GM12874 (cell line): ENCODE data around the gene MITD1.

ENCODE experiments used
- TF ChIP-seq, protein P1 (sequence below): IDR thresholded peaks from 2 replicates; pipeline ENCODE4 v1.5.1; 2011; ENCODE audit warnings: low read depth, mild to moderate bottlenecking, control low read depth, low read length, moderate library complexity; ENCODE audit not compliant: insufficient read depth

MITD1 gene

DNA sequence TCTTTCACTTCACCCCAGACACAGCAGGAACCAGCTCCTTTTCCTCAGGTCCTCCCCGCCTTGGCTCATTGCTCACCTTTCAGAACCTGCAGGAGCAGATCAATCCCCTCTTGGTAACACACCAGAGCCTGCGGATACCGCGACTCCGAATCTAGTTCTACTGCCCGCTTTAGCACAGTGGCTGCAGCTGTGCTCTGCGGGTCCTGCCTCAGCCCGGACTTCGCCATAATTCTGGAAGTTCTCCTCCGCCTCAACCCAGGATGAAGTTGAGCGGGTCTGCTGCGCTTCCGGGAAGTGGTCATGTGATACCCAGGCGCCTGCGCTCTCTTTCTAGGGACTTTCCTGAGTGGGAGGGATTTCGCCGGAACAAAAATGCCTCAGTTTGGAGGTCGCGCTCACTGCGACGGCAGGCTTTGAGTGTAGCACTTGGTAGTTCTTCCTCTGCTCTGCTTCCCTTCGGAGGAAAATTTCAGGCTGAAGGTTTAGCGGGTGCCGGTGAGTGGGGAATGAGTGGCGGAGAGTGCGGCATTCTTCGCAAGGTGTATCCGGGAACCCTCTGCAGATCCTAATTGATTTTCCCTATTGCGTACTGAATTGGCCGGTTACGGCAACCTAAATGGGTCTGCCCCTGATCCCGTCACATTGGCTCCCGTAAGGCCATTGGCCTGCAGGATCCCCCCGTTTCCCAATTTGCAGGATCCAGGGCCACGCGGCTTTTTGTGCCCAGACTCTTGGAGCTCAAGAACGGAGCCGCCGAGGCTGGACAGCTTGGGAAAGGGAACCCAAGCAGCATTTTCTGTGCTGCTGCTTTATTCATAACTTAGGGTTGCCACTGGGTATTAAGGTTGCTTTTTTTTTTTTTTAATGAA, at the start of gene MITD1, which contains the start of gene MRPL30:
Gene MITD1, minus strand, starts transcription at position 304 of the 869 bp plus-strand sequence. Its CDS starts 77 bp downstream, at position 227.
Gene MRPL30, plus strand, starts transcription at position 430 of the 869 bp plus-strand sequence. CDS start 5,020 bp downstream, outside the sequence.
- TF ChIP-seq, protein P1, sequence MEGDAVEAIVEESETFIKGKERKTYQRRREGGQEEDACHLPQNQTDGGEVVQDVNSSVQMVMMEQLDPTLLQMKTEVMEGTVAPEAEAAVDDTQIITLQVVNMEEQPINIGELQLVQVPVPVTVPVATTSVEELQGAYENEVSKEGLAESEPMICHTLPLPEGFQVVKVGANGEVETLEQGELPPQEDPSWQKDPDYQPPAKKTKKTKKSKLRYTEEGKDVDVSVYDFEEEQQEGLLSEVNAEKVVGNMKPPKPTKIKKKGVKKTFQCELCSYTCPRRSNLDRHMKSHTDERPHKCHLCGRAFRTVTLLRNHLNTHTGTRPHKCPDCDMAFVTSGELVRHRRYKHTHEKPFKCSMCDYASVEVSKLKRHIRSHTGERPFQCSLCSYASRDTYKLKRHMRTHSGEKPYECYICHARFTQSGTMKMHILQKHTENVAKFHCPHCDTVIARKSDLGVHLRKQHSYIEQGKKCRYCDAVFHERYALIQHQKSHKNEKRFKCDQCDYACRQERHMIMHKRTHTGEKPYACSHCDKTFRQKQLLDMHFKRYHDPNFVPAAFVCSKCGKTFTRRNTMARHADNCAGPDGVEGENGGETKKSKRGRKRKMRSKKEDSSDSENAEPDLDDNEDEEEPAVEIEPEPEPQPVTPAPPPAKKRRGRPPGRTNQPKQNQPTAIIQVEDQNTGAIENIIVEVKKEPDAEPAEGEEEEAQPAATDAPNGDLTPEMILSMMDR, result no peak

DNA sequence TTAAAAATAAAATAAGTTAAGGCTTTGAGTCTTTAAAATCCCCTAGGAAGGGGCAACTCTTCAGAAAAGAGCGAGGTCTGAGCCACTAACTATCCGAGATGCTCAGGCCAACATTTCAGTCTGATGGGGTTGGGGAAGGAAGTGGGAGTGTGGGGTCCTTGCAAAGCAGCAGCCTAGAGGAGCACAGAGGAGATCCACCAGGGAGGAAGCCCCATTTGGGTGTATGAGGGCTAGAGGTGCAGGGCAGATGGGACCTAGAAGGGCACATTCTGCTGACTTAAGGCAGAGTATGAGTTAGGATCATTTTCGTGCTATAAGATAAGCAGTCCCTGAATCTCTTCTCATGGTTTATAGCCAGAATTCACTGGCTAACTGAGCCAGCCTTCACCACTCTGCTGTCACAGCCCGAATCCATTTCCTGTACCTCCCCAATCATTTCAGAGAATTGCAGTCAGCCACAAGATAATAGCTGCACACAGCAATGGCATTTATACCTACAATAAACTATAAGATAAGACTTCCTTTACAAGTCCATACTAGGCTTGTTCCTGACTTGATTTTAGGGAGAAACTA, 37.2 kb upstream of the MITD1 start:
- TF ChIP-seq, protein P1, result no peak

DNA sequence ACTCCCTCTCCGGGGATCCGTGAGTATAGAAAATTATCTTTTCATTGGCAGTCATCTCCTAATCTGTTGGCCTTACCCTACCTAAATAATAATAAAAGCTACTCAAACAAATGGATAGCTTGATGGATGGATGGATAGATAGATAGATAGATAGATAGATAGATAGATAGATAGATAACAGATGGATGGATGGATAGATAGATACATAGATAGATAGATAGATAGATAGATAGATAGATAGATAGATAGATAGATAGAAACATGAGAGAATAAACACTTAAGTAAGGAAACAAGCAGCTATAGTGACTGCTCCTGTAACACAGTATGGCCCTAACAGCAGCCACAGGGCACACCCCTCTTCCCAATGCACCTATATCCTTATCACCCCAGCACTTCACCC, 35.2 kb upstream of the MITD1 start:
- TF ChIP-seq, protein P1, result no peak

DNA sequence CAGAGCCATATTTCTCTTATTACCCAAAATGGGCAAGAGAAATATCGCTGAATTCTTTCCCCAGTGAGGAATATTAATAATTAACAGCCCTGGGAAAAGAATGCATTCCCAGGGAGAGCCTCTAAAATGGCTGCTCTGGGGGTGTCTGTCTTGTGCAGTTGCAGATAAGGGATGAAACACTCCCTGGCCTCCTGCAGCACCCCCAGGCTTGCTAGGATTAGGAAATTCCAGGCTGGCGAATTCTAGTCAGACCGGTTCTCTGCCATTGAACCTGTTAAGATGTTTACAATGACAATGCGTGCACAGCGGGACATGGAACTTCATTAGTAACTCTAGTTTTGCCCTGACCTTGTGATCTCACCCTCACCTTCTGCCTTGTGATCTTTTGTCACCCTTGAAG, 24.6 kb upstream of the MITD1 start:
- TF ChIP-seq, protein P1, result no peak

DNA sequence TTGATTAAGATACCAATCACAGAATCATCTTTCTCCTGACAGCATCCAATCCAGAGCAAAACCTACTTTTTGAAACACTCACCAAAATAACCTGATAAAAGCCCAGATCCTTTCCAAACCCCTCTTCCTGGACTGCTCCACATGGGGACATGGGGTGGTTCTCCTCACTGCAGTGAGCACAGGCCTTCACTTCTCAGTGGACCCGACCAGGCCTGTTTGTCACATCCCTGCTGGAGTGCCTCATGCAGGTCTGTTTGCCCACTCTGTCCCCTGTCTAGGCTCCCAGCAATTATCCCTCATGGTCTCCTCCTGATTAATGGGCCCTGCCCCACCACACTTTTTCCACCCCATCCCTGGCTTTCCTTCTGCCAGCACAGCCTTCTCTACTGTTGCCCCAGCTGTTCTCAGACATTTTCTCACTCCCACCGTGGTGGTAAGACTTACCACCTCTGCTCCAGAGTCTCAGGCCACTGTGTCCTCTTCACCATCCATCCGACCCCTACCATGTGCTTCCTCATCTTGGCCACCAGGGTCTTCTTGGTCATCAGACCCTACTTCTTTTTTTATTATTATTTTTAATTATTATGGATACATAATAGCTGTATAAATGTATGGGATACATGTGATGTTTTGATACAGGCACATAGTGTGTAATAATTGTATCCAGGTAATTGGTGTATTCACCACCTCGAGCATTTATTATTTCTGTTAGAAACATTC, 21.3 kb upstream of the MITD1 start:
- TF ChIP-seq, protein P1, result no peak

DNA sequence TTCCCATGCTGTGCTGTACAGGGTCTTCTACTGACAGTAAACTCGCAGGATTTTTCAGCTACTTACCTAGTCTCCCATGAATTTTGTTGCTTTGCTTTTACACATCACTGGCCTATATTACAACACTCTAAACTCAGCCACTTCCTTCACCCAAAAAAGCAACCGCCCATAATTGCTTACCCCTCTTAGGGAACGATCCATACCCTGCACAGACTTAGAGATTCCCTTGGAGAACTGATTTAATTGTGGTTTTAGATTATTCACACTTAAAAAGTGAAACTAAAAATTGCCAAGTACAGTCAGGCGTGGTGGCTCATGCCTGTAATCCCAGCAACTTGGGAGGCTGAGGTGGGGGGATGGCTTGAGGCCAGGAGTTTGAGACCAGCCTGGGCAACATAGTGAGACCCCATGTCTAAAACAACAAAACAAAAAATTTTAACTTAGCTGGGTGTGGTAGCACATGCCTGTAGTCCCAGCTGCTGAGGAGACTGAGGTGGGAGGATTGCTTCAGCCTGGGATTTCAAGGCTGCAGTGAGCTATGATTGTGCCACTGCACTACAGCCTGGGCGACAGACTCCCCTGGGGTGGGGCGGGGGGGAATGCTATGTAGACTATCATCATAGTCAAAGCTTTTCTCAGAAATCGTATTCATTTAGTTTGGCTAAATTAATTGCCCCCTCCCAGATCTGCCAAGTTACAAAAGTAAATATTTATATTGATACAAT, 19.4 kb upstream of the MITD1 start:
- TF ChIP-seq, protein P1, result no peak
